ENCODE measurements around the gene PDGFD.

PDGFD gene

DNA sequence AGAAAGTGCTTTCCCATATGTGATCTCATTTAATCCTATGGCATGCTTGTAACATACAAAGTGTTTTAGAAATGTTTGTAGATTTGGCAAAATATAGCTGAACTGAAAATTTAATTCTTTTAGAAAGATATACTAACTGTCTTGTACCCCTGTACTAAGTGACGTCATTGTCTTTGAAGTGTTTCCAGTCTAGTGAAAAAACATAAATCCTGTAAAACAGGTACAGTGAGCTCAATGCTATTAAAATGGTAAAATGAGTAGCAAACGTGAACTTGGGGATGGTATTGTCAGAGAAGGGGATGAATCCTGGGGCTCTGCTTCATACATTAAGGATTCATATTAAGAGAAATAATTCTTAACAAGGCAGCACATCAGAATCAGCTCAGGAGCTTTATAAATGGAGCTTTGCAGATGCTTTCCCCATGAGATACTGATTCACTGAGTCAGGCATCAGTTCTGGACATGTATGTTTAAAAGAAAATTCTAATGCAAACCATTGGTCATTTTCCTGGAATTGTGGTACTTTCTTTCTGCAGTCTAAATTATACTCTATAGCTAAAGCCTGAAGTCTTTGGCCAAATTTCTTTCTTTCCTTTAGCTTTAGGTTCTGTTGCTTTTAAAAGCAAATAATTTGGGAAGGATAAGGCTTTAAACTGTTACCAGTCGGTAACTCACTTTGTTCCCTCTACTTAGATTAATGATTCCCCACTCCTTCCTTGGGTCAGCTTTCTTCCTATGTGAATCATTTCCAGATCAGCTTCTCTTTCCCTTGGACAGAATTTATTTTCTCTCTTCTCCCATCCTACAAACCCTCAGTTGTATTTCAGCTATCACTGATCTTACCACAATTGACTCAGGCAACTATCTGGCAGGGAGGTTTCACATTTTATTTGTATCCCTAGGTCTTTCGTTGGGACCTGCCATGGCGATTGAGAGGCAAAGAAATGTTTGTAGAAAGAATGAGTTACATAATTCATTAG lies 185.0 kb downstream of the PDGFD start:
- TF ChIP-seq, protein P1, sequence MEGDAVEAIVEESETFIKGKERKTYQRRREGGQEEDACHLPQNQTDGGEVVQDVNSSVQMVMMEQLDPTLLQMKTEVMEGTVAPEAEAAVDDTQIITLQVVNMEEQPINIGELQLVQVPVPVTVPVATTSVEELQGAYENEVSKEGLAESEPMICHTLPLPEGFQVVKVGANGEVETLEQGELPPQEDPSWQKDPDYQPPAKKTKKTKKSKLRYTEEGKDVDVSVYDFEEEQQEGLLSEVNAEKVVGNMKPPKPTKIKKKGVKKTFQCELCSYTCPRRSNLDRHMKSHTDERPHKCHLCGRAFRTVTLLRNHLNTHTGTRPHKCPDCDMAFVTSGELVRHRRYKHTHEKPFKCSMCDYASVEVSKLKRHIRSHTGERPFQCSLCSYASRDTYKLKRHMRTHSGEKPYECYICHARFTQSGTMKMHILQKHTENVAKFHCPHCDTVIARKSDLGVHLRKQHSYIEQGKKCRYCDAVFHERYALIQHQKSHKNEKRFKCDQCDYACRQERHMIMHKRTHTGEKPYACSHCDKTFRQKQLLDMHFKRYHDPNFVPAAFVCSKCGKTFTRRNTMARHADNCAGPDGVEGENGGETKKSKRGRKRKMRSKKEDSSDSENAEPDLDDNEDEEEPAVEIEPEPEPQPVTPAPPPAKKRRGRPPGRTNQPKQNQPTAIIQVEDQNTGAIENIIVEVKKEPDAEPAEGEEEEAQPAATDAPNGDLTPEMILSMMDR (IDR thresholded peaks at IDR 0.05; ENCODE audit: low read depth, low read length) = no peak
- DNase-seq (ENCODE audit: extremely low read depth, low read depth) = no peak

DNA sequence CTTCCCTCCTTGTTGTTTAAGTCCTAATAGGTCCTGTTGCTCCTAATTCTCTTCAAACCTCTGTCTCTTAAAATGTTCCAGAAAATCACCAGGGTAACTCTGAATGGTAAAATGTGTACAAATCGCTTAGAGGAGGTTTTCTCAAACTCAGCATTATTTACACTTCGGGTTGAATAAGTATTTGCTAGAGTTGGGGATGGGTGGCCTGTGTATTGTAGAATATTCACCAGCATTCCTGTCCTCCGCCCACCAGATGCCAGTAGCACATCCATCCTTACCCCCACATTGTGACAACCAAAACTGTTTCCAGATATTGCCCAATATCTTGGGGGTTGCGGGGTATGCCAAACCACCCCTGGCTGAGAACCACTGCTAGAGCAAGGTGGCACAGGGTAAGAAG lies 191.9 kb downstream of the PDGFD start:
- TF ChIP-seq, protein P1 (IDR thresholded peaks at IDR 0.05; ENCODE audit: low read depth, low read length) = no peak
- DNase-seq (ENCODE audit: extremely low read depth, low read depth) = no peak

DNA sequence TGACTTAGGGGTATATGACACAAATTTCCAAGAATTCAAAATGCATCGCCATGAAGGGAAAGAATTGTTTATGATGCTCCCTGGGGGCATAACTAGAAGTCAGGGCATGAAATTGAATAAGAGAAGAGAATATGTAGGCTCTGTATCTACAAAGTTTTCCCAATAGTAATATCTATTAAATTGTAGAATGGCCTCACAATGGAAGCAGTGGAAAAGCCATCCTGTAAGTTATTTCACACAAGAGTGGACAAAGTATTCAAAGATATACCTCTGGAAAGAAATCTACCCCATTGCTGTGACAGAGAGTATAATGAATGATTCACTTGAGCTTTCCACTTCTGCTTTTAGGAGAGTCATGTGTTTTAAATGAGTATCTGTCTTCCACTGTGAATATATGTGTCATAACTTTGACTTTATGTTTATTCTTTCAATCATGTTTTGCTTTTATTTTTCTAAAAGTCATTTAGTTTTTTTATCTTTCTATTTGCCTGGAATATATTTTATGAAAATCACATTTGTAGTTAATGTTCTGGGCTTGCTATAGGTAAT lies 193.2 kb downstream of the PDGFD start:
- TF ChIP-seq, protein P1 (IDR thresholded peaks at IDR 0.05; ENCODE audit: low read depth, low read length) = no peak
- DNase-seq (ENCODE audit: extremely low read depth, low read depth) = no peak

DNA sequence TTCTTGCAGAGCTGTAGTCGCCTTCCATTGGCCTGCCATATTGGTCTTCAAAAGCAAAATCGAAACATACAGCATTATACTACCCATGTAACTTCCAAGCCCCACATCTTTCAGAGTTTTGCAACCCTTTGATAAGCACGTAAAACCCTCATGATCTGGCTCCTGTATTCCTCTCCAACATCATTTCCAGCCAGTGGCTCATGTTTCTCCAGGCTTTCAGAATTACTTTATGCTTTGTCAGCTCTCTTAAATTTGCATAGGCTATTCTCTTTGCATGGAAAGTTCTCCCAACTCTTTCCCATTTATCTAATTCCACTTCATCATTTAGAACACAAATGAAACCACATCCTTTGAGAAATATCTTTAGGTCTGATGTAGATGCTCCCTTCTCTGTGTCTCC lies 195.3 kb downstream of the PDGFD start:
- DNase-seq (ENCODE audit: extremely low read depth, low read depth) = no peak
- TF ChIP-seq, protein P1 (IDR thresholded peaks at IDR 0.05; ENCODE audit: low read depth, low read length) = no peak

DNA sequence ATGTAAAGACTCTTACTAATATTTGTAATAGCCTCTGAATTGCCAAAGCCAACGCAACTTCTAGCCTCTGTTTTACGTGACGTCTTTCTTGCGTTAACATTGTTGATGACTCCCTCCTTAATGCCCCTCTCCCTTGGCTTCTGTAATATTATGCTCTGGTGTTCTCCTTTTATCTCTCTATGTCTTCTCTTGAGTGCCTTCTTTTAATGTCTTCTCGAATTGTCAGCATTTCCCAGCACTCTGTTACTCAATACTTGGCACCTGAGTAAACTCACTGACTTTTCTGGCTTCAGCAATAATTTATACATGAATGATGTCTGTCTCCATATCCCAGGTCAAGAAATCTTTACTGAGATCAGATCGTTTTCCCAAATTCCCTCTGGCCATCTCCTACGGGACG lies 196.0 kb downstream of the PDGFD start:
- TF ChIP-seq, protein P1 (IDR thresholded peaks at IDR 0.05; ENCODE audit: low read depth, low read length) = no peak
- DNase-seq (ENCODE audit: extremely low read depth, low read depth) = no peak

DNA sequence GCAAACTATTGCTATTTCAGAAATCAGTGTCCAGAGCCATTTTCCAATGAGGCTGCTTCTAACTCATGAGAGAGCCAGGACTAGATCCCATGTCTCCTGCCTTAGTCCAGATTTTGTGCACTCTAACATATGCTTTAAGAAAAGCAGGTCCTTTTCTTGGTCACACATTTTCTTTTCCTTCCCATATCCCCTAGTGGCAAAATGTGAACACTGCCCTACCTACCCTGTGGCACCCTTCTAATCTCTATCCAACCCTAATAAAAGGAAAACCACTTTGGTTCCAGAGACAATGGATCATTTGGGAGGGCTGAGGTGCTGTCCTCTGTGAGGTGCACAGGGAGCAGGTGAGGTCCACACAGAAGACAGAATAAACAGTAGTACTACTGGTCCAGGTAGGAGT lies 199.6 kb downstream of the PDGFD start:
- no peak for DNase-seq (ENCODE audit: extremely low read depth, low read depth)
- TF ChIP-seq, protein P1 (IDR thresholded peaks at IDR 0.05; ENCODE audit: low read depth, low read length) = no peak

DNA sequence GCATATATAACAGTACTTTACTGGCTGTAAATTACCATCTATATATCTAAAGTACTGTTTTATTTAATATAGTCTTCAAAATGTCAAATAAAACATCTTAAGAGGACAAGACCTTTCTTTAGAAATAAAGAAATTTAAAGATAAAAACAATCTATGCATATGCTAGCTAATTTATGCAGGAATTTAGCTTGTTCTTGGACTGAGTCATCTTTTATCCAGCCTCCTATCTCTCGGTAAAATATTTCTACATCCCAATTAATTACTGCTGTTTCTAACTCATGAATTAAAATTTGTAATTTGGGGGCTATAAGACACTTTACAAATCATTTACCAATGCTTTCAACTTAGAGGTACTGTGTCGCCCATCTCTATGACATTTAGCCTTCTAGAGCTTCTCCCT lies 200.3 kb downstream of the PDGFD start:
- no peak for DNase-seq (ENCODE audit: extremely low read depth, low read depth)
- TF ChIP-seq, protein P1 (IDR thresholded peaks at IDR 0.05; ENCODE audit: low read depth, low read length) = no peak
